ENCODE results near the gene ERBB3.
A peak's percentile ranks its signal among the peaks of the same experiment; 100 is the strongest.

ERBB3 gene

GRCh38 chr12:56141946-56142784 is 62.2 kb downstream of the ERBB3 start:
- no peak for DNase-seq

- no peak for DNase-seq
These were observed 63.3 kb downstream of the ERBB3 start for GRCh38 chr12:56143217-56143616.

GRCh38 chr12:56143870-56144269 is 63.9 kb downstream of the ERBB3 start:
- DNase-seq, result no peak

DNA sequence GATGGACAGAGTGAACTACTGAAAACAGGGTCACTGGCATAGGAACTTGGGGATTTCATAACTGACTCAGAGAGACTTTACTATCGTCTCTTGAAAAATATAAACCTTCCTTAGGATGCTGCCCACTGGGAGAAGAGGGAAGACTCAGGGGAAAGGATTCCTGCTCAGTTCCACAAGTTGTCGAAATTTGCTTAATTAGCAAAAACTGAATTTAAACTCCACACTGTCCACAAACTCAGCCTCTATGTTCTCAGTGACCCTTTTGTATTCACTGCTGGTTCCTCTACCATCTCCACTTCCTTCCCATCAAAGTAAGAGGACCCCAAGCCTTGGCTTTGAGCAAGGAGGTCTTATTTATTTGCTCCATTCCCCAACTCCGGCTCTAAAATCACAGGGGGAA is 65.3 kb downstream of the ERBB3 start:
- DNase-seq, result no peak

GRCh38 chr12:56146492-56147460 is 66.8 kb downstream of the ERBB3 start:
- DNase-seq, result no peak

GRCh38 chr12:56150563-56150962 is 70.6 kb downstream of the ERBB3 start:
- DNase-seq, result no peak

DNA sequence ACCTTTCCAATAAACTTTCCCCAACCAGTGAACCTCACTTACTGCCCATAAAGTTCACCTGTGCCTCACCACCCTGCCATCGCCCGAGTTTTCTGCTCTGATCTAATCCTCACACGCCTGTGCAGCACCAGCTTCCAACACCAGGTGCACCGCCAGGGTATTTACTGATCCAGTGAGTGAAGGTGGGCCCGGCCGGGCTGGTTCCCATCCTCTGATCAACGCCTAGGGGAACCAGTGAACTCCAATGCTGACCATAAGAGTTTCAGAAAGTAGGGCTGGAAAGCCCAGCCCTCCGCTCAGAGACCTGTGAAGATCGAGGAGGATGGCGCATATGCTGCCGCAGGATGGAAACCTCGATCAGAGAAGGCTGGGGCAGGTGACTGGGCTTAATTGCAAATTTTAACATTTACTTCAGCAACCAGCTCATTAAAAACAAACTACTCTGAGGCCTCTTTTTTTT is 71.7 kb downstream of the ERBB3 start:
- peak; percentile 65 for DNase-seq

- DNase-seq, result peak; percentile 93
These were observed 72.3 kb downstream of the ERBB3 start, which contains the start of gene MYL6B for GRCh38 chr12:56152132-56152755. Gene MYL6B, plus strand, starts transcription at chr12:56152587. Its CDS starts 1,332 bp downstream, at chr12:56153919.
